ENCODE data around the gene GRIK1. TPM values are rescaled to one million over a fixed set of nuclear protein-coding genes. Genes with fewer than 3 reads are reported as not detected.

Gene GRIK1
- polyA plus RNA-seq, 1 donor from 2014 or later: not detected

DNA sequence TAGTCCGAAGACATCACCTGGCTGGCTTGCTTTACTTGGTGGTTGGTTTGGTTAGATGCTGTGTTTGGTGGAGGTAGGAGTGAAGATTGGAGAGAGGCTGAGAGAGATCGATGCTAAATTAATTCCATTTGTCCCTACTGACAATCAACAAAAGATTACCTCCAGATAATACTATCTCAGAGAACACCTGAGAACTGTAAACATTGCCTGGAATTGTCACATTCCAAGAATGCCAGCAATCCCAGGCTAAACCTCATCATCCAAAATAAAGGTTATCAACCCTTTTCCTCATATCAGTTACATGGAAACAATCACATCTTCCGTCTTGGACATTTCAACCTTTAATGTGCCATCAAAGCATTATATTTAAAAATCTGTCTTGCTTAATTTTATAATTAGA is 141.0 kb downstream of the GRIK1 start:
- Mint-ChIP-seq H3K4me3 (no peak overlapping the region), H3K27me3 (peaks cover 6% of the 10 kb centered on the region), H3K27ac (no peak overlapping the region), H3K36me3 (no peaks in the 10 kb centered on the region), H3K4me1 (no peaks in the 10 kb centered on the region), H3K9me3 (no peaks in the 10 kb centered on the region)

DNA sequence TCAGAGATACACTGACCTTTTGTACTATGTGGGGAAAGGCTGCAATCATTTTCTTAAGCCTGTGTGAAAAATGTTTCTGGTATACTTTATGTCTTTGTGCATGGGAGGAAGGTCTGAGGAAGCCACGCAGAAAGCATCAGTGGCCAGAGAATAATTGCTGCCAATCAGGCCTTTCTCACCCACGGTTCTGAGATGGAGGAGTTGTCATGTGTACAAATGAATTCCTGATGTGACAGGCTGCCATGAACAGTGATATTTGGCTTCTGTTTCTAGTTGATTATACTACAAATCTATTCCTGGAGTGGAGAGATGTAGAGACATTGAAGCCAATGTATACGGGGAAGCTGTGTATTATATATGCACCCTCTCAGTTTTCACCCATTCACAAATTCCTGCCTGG is 142.6 kb downstream of the GRIK1 start:
- H3K36me3 Mint-ChIP-seq: no peaks in the 10 kb centered on the region
- peaks cover 3% of the 10 kb centered on the region for H3K27me3 Mint-ChIP-seq
- no peak overlapping the region for H3K4me3 Mint-ChIP-seq
- no peaks in the 10 kb centered on the region for H3K4me1 Mint-ChIP-seq
- no peaks in the 10 kb centered on the region for H3K9me3 Mint-ChIP-seq
- no peak overlapping the region for H3K27ac Mint-ChIP-seq

DNA sequence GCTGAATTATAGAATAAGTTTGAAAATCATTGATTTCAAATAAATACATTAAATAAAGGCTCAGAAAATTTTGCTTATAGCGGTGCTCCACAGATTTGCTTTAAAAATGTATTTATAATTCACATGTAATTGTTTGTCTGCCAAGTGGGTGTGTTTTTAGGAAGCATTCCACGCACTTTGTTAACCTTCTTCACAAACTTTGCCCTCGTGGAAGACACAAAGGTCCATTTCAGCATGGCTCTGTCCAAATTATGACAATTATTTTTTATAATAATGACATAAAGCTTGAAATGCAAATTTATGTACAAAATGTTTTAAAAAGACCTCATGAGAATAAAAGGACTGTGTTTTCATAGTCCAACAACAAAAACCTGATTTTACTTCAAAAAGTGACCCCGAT is 146.1 kb downstream of the GRIK1 start:
- Mint-ChIP-seq H3K36me3 (no peaks in the 10 kb centered on the region), H3K27me3 (peaks cover 2% of the 10 kb centered on the region), H3K27ac (no peak overlapping the region), H3K4me3 (no peak overlapping the region), H3K9me3 (no peaks in the 10 kb centered on the region), H3K4me1 (no peaks in the 10 kb centered on the region)

DNA sequence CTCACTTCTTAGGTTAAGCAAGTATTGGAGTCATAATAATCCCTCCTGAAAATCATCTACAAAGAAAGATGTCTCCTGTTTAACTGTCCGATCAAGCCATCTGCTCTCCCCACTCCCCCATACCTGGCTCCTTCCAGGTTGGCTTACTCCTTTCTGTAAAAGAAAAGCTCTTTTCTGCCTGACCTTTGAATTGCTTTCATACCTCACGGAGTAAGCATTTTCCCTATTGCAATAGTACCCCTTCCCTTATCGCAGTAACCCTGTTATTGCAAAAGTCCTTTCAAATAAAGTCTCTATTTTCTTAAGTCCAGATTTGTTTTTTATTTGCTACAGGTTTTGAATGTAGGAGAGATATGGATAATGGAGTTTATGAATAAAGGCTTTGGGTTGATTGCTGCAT is 150.4 kb downstream of the GRIK1 start:
- Mint-ChIP-seq H3K27ac (no peak overlapping the region), H3K4me1 (no peaks in the 10 kb centered on the region), H3K9me3 (no peaks in the 10 kb centered on the region), H3K4me3 (no peak overlapping the region), H3K27me3 (no peaks in the 10 kb centered on the region), H3K36me3 (no peaks in the 10 kb centered on the region)

GRCh38 chr21:29788752-29789151 is 151.0 kb downstream of the GRIK1 start:
- no peaks in the 10 kb centered on the region for H3K36me3 Mint-ChIP-seq
- no peaks in the 10 kb centered on the region for H3K4me1 Mint-ChIP-seq
- H3K9me3 Mint-ChIP-seq: no peaks in the 10 kb centered on the region
- no peak overlapping the region for H3K27ac Mint-ChIP-seq
- no peak overlapping the region for H3K4me3 Mint-ChIP-seq
- H3K27me3 Mint-ChIP-seq: no peaks in the 10 kb centered on the region

- Mint-ChIP-seq H3K36me3 (no peaks in the 10 kb centered on the region), H3K9me3 (no peaks in the 10 kb centered on the region), H3K4me3 (no peak overlapping the region), H3K27me3 (no peaks in the 10 kb centered on the region), H3K4me1 (no peaks in the 10 kb centered on the region), H3K27ac (no peak overlapping the region)
These were observed 152.4 kb downstream of the GRIK1 start for GRCh38 chr21:29787361-29787909.

- no peaks in the 10 kb centered on the region for H3K9me3 Mint-ChIP-seq
- H3K27ac Mint-ChIP-seq: no peak overlapping the region
- H3K27me3 Mint-ChIP-seq: no peaks in the 10 kb centered on the region
- H3K4me3 Mint-ChIP-seq: no peak overlapping the region
- no peaks in the 10 kb centered on the region for H3K4me1 Mint-ChIP-seq
- no peaks in the 10 kb centered on the region for H3K36me3 Mint-ChIP-seq
These were observed 153.1 kb downstream of the GRIK1 start for GRCh38 chr21:29786496-29787360.

DNA sequence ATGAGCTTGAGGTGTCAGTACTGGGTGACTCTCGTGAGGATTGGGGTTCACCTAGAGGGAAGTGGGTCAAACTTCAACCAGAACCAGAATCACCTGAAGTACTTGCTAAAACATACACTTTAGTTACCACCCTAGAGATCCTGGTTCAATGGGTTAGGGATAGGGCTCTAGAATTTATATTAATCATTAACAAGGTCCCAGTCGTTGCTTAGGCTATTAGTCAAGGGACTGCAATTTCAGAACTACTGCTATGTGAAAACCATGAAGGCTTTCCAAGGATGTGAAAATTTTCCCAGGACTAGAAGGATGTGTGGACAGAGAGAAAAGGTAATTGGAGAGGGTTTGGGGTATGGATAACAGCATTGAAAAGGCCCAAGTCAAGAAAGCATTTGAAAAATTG is 162.6 kb downstream of the GRIK1 start:
- Mint-ChIP-seq H3K4me3 (no peak overlapping the region), H3K27me3 (peaks cover 3% of the 10 kb centered on the region), H3K36me3 (no peaks in the 10 kb centered on the region), H3K4me1 (no peaks in the 10 kb centered on the region), H3K27ac (no peak overlapping the region), H3K9me3 (peaks cover 0 to 1% (median 0%) of the 10 kb centered on the region in 3 donors)

- H3K9me3 Mint-ChIP-seq: peaks cover 0 to 1% (median 0%) of the 10 kb centered on the region in 3 donors
- H3K36me3 Mint-ChIP-seq: no peaks in the 10 kb centered on the region
- peaks cover 3% of the 10 kb centered on the region for H3K27me3 Mint-ChIP-seq
- no peak overlapping the region for H3K4me3 Mint-ChIP-seq
- no peaks in the 10 kb centered on the region for H3K4me1 Mint-ChIP-seq
- no peak overlapping the region for H3K27ac Mint-ChIP-seq
These were observed 164.3 kb downstream of the GRIK1 start for GRCh38 chr21:29775462-29775861.

DNA sequence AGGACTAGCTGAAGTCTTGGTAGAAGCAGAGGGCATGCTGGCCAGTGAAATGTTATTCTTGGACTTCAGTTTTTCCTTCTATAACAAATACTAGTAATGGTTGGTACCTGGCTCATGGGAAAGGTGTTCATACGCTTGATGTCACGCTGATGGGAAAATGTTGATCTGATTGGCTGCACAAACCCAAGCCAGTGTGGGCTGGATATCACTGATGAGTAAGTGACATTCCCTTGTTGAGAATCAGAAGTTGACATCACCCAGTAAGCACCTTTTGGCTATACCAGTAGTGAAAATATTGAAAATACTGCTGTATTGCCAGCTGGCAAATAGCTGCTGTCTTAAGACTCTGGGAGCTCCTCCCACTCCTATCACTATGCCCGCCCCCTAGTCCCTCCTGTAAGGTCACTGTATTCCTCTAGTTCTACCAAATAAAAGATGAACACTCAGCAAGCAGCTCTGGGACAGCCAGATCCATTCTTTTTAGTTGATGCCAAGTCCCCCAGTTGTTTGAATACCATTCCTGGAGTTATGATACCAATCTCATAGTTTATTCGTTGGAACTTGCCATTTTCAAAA is 168.2 kb downstream of the GRIK1 start:
- no peaks in the 10 kb centered on the region for H3K4me1 Mint-ChIP-seq
- H3K27me3 Mint-ChIP-seq: peaks cover 3% of the 10 kb centered on the region
- H3K4me3 Mint-ChIP-seq: no peak overlapping the region
- H3K9me3 Mint-ChIP-seq: peaks cover 0 to 1% (median 0%) of the 10 kb centered on the region in 3 donors
- no peak overlapping the region for H3K27ac Mint-ChIP-seq
- H3K36me3 Mint-ChIP-seq: no peaks in the 10 kb centered on the region

- Mint-ChIP-seq H3K27ac (no peak overlapping the region), H3K4me3 (no peak overlapping the region), H3K27me3 (no peaks in the 10 kb centered on the region), H3K9me3 (no peaks in the 10 kb centered on the region), H3K36me3 (no peaks in the 10 kb centered on the region), H3K4me1 (no peaks in the 10 kb centered on the region)
These were observed 176.1 kb downstream of the GRIK1 start for GRCh38 chr21:29763674-29764073.

DNA sequence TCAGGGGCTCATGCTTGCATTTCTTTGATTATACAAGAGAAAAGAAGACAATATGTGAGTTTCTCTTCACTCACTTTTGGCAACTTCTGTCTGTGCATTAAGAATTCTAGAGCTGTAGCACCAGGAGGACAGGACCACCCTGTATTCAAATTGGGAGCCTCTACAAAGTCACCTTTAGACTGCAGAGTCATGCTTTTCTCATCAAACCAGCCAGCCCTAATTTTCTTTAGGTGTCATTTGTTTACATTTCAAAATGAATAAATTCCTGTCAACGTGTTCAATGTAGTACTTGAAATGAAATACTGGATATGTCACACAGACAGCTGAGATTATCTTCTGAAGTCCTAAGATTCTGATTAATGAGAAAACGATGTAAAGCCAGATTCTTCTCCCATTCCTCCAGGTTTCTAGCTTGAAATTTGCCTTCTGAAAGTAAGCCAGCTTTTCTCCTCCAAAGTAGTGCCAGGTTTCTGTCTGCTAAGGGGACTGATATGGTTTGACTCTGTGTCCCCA is 177.2 kb downstream of the GRIK1 start:
- Mint-ChIP-seq H3K9me3 (no peaks in the 10 kb centered on the region), H3K4me1 (no peaks in the 10 kb centered on the region), H3K27me3 (no peaks in the 10 kb centered on the region)

DNA sequence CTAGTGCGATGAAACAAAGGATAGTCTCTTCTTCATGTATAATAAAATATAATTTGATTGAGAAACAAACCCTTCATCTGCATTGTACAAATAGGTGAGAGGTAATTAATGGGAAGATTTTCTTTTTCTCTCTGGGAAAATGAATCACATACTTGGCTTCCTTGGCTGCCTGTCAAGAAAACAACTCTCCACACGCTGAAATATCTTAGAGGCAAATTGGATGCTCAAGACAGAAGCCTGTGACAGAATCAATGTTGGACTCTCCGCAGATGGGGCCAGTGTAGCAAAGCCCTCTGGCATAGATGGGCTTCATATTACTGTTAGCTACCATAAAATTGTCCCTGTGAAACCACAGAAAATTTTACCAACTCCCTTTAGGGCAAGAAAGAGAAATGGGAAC is 186.6 kb downstream of the GRIK1 start:
- H3K27ac Mint-ChIP-seq: no peak overlapping the region
- H3K4me1 Mint-ChIP-seq: no peaks in the 10 kb centered on the region
- no peaks in the 10 kb centered on the region for H3K36me3 Mint-ChIP-seq
- H3K9me3 Mint-ChIP-seq: no peaks in the 10 kb centered on the region
- H3K27me3 Mint-ChIP-seq: no peaks in the 10 kb centered on the region
- no peak overlapping the region for H3K4me3 Mint-ChIP-seq

More for the DNA sequence above, 177.2 kb downstream of the GRIK1 start:
- H3K4me3 Mint-ChIP-seq: no peak overlapping the region
- H3K27ac Mint-ChIP-seq: no peak overlapping the region
- H3K36me3 Mint-ChIP-seq: no peaks in the 10 kb centered on the region

DNA sequence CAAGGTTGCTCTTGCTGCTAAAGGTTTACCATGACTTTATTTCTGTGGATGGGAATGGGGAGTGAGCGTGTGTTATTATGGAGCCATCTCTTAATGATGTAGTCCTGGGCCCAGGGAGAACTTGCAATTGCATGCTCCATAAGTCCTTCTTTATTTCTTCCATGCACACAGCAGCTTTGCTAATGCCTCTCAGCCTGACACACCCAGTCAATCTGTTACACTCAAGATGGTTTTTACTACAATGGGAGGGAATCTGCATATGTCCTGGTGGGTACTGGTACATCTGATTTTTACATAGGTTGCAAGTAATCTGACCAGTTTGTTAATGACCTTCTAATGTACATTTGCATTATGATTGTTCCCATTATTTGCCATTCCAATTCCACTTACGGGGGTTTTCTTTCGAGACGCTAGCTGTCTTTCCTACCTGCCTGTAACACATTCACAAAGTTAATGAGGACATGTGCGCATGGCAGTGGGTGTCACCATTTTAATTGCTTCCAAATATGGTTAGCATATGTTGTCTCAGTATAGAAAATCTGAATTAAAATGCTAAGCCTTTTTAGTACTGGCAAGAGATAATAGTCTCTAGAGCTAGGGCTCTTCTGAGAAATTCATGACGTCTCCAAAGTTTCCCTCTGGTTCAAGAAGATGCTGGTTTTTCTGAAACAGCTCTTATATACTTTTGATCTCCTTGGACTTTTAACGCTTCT is 188.2 kb downstream of the GRIK1 start:
- H3K27ac Mint-ChIP-seq: no peak overlapping the region
- H3K27me3 Mint-ChIP-seq: no peaks in the 10 kb centered on the region
- H3K9me3 Mint-ChIP-seq: no peaks in the 10 kb centered on the region
- H3K4me1 Mint-ChIP-seq: peaks cover 0 to 1% (median 0%) of the 10 kb centered on the region in 3 donors
- H3K36me3 Mint-ChIP-seq: no peaks in the 10 kb centered on the region
- no peak overlapping the region for H3K4me3 Mint-ChIP-seq

GRCh38 chr21:29749957-29750356 is 189.8 kb downstream of the GRIK1 start:
- Mint-ChIP-seq H3K27me3 (no peaks in the 10 kb centered on the region), H3K4me3 (no peak overlapping the region), H3K27ac (no peak overlapping the region), H3K9me3 (no peaks in the 10 kb centered on the region), H3K4me1 (peaks cover 0 to 1% (median 0%) of the 10 kb centered on the region in 3 donors), H3K36me3 (no peaks in the 10 kb centered on the region)

All from IgD-negative memory B cell (primary cell).